H1 (cell line): ENCODE results near the gene GANAB. TPM values are rescaled to one million over a fixed set of nuclear protein-coding genes. Genes with fewer than 3 reads are reported as not detected.

Source experiments
- CTCF ChIA-PET: fragments of 300-600 bp; sonication (Branson Sonifier 250); formaldehyde crosslinking; loops from one replicate; lab custom pipeline; 2021; ENCODE audit not compliant: partially characterized antibody; lab: Charles Lee
- POLR2A ChIA-PET: fragments of 300-600 bp; sonication (Branson Sonifier 250); formaldehyde crosslinking; loops from one replicate; lab custom pipeline; 2021; ENCODE audit warnings: inconsistent platforms; ENCODE audit not compliant: partially characterized antibody; lab: Charles Lee
- DNase-seq, 2 experiments: peaks; one replicate each; pipeline versions ENCODE4 v3.0.0 to v3.0.0-alpha.2; 2010 to 2022; ENCODE audit warnings: low spot score in 2 of 2, low read depth in 1 of 2, mixed read lengths in 1 of 2
- FAIRE-seq: peaks from 2 replicates; lab custom pipeline; 2011; peaks lifted over from hg19 to GRCh38; lab: Jason Lieb, UNC
- H2AFZ ChIP-seq: 2 replicates; pipeline ENCODE4 v1.8.1; 2012; ENCODE audit warnings: low read length, inconsistent platforms
- H2AK5ac ChIP-seq: 2 replicates; pipeline ENCODE4 v1.6.1; 2013; ENCODE audit warnings: low read depth, low read length
- H2BK120ac ChIP-seq: replicated peaks from 2 replicates; pipeline ENCODE3; 2013; ENCODE audit warnings: low read depth, low read length, inconsistent platforms
- H2BK12ac ChIP-seq: 2 replicates; pipeline ENCODE4 v1.6.1; 2013; ENCODE audit warnings: low read depth, low read length
- H2BK15ac ChIP-seq: 2 replicates; pipeline ENCODE4 v1.6.1; 2013; ENCODE audit warnings: low read length
- H2BK20ac ChIP-seq: 2 replicates; pipeline ENCODE4 v1.6.1; 2013; ENCODE audit warnings: low read length
- H2BK5ac ChIP-seq: 2 replicates; pipeline ENCODE4 v1.6.1; 2013; ENCODE audit warnings: low read depth, low read length
- H3K14ac ChIP-seq: 2 replicates; pipeline ENCODE4 v1.6.1; 2013; ENCODE audit warnings: inconsistent platforms; ENCODE audit not compliant: insufficient read length
- H3K18ac ChIP-seq: 2 replicates; pipeline ENCODE4 v1.6.1; 2013; ENCODE audit warnings: low read length; ENCODE audit errors: extremely low read depth
- H3K23ac ChIP-seq: 2 replicates; pipeline ENCODE4 v1.6.1; 2013; ENCODE audit warnings: inconsistent platforms; ENCODE audit not compliant: insufficient read length
- H3K23me2 ChIP-seq: 2 replicates; pipeline ENCODE4 v1.6.1; 2013; ENCODE audit warnings: low read depth, low read length
- H3K27ac ChIP-seq: 2 replicates; pipeline ENCODE4 v1.6.1; 2011; ENCODE audit warnings: low read depth, low read length, inconsistent platforms
- H3K27me3 ChIP-seq, 4 experiments: replicated peaks in 1 of 4; 1 replicate in 1 of 4; 2 replicates in 3 of 4; pipeline versions ENCODE4 v1.6.1 to v1.8.1; 2011 to 2013; ENCODE audit warnings: low read length in 3 of 4, mild to moderate bottlenecking in 3 of 4, inconsistent platforms in 2 of 4, mixed read lengths in 2 of 4, moderate library complexity in 1 of 4; ENCODE audit not compliant: control insufficient read depth in 3 of 4, insufficient read depth in 3 of 4; ENCODE audit errors: extremely low read depth in 1 of 4
- H3K36me3 ChIP-seq, 4 experiments: 2 replicates each; pipeline versions ENCODE4 v1.6.1 to v1.8.1; 2011 to 2013; ENCODE audit warnings: mild to moderate bottlenecking in 4 of 4, low read length in 3 of 4, moderate library complexity in 2 of 4, control low read depth in 1 of 4, inconsistent platforms in 1 of 4; ENCODE audit not compliant: insufficient read depth in 4 of 4, control insufficient read depth in 2 of 4
- H3K4ac ChIP-seq: replicated peaks from 2 replicates; pipeline ENCODE3; 2013; ENCODE audit warnings: low read length, low read depth, mixed read lengths, inconsistent platforms; ENCODE audit not compliant: insufficient read length
- H3K4me1 ChIP-seq, 4 experiments: replicated peaks in 1 of 4; 1 replicate in 1 of 4; 2 replicates in 3 of 4; pipeline versions ENCODE4 v1.6.1 to v1.8.1; 2011 to 2013; ENCODE audit warnings: low read length in 3 of 4, inconsistent platforms in 2 of 4, mixed read lengths in 1 of 4; ENCODE audit not compliant: insufficient read depth in 4 of 4, control insufficient read depth in 3 of 4
- H3K4me2 ChIP-seq, 2 experiments: 2 replicates each; pipeline versions ENCODE4 v1.6.1 to v1.8.1; 2011 to 2013; ENCODE audit warnings: low read depth in 2 of 2, low read length in 2 of 2, control low read depth in 1 of 2, inconsistent platforms in 1 of 2, mild to moderate bottlenecking in 1 of 2; ENCODE audit not compliant: insufficient read depth in 1 of 2
- H3K4me3 ChIP-seq, 4 experiments: fragments of 200-600, 300-600 bp in 1 of 4; sonication (generic), shearing (Covaris generic), sonication (Bioruptor Twin) in 1 of 4; 2 replicates each; pipeline versions ENCODE4 v1.5.1 to v1.8.1; 2011 to 2016; ENCODE audit warnings: low read length in 4 of 4, low read depth in 3 of 4, control low read depth in 2 of 4, inconsistent platforms in 2 of 4, mild to moderate bottlenecking in 2 of 4, mixed read lengths in 1 of 4, moderate library complexity in 1 of 4; ENCODE audit not compliant: insufficient read depth in 2 of 4; ENCODE audit errors: extremely low read depth in 1 of 4
- H3K56ac ChIP-seq: replicated peaks from 2 replicates; pipeline ENCODE3; 2013; ENCODE audit warnings: low read depth, mild to moderate bottlenecking, mixed read lengths, low read length, inconsistent platforms; ENCODE audit not compliant: insufficient read length
- H3K79me1 ChIP-seq: 2 replicates; pipeline ENCODE4 v1.6.1; 2013; ENCODE audit warnings: low read depth, low read length, control low read depth
- H3K79me2 ChIP-seq, 2 experiments: 2 replicates each; pipeline versions ENCODE4 v1.6.1 to v1.8.1; 2012 to 2013; ENCODE audit warnings: low read length in 2 of 2, mild to moderate bottlenecking in 2 of 2, inconsistent platforms in 1 of 2; ENCODE audit not compliant: insufficient read depth in 2 of 2, control insufficient read depth in 1 of 2
- H3K9ac ChIP-seq, 4 experiments: replicated peaks in 1 of 4; 1 replicate in 1 of 4; 2 replicates in 3 of 4; pipeline versions ENCODE4 v1.6.1 to v1.8.1; 2011 to 2013; ENCODE audit warnings: low read depth in 3 of 4, low read length in 3 of 4, control low read depth in 2 of 4, mild to moderate bottlenecking in 2 of 4, moderate library complexity in 2 of 4, inconsistent platforms in 1 of 4; ENCODE audit errors: extremely low read depth in 1 of 4
- H3K9me3 ChIP-seq, 2 experiments: 2 replicates each; pipeline versions ENCODE4 v1.6.1 to v1.8.1; 2012 to 2013; ENCODE audit warnings: mild to moderate bottlenecking in 2 of 2, moderate library complexity in 2 of 2, control low read depth in 1 of 2, inconsistent platforms in 1 of 2, low read depth in 1 of 2, low read length in 1 of 2, mixed read lengths in 1 of 2; ENCODE audit not compliant: insufficient read depth in 2 of 2
- H4K20me1 ChIP-seq, 2 experiments: replicated peaks in 1 of 2; 2 replicates each; pipeline versions ENCODE3 to v1.8.1; 2011 to 2013; ENCODE audit warnings: inconsistent platforms in 2 of 2, low read length in 2 of 2, mild to moderate bottlenecking in 1 of 2; ENCODE audit not compliant: insufficient read depth in 2 of 2, control insufficient read depth in 1 of 2
- H4K5ac ChIP-seq: 2 replicates; pipeline ENCODE4 v1.6.1; 2013; ENCODE audit warnings: low read length, low read depth, mixed read lengths, inconsistent platforms; ENCODE audit not compliant: insufficient read length
- H4K8ac ChIP-seq: 2 replicates; pipeline ENCODE4 v1.8.0; 2013; ENCODE audit warnings: mild to moderate bottlenecking, moderate library complexity, low read length, inconsistent platforms; ENCODE audit not compliant: insufficient read depth; ENCODE audit errors: extremely low read depth
- H4K91ac ChIP-seq: replicated peaks from 2 replicates; pipeline ENCODE3; 2013; ENCODE audit warnings: low read length, mixed read lengths, inconsistent platforms; ENCODE audit not compliant: insufficient read length
- CBX8 ChIP-seq: fragments of 300-800, 300-1000 bp; sonication (generic); IDR thresholded peaks from 2 replicates; pipeline ENCODE4 v1.7.1; 2016; ENCODE audit warnings: low read depth, low read length, borderline replicate concordance
- CHD1 ChIP-seq: IDR thresholded peaks from 2 replicates; pipeline ENCODE4 v1.6.1; 2012; ENCODE audit warnings: low read depth, low read length, improper control_type of control experiment
- KDM1A ChIP-seq: fragments of 200-600, 300-600 bp; sonication (generic); IDR thresholded peaks from 2 replicates; pipeline ENCODE4 v1.7.1; 2016; ENCODE audit warnings: mild to moderate bottlenecking, low read length, borderline replicate concordance
- MAFK ChIP-seq: IDR thresholded peaks from 2 replicates; pipeline ENCODE4 v1.6.1; 2012; ENCODE audit warnings: low read depth, mild to moderate bottlenecking, improper control_type of control experiment, low read length
- NANOG ChIP-seq: IDR thresholded peaks from 2 replicates; pipeline ENCODE4 v1.6.1; 2011; ENCODE audit warnings: low read length, low read depth, mild to moderate bottlenecking, inconsistent platforms; ENCODE audit not compliant: insufficient read depth, poor library complexity, severe bottlenecking
- NRF1 ChIP-seq: IDR thresholded peaks from 2 replicates; pipeline ENCODE4 v1.6.1; 2011; ENCODE audit warnings: mild to moderate bottlenecking, low read depth, low read length, improper control_type of control experiment
- PHF8 ChIP-seq: fragments of 200-600 bp; sonication (generic); conservative IDR thresholded peaks from 2 replicates; pipeline ENCODE4 v1.7.1; 2012; ENCODE audit warnings: low read depth, mild to moderate bottlenecking, inconsistent platforms, low read length, moderate library complexity
- POLR2AphosphoS5 ChIP-seq: IDR thresholded peaks from 2 replicates; pipeline ENCODE4 v1.6.1; 2011; ENCODE audit warnings: low read depth, low read length
- RNF2 ChIP-seq: fragments of 200-900, 300-1000 bp; sonication (generic); IDR thresholded peaks from 2 replicates; pipeline ENCODE4 v1.7.1; 2016; ENCODE audit warnings: borderline replicate concordance, low read depth, mild to moderate bottlenecking, antibody characterized with exemption, low read length; ENCODE audit not compliant: poor library complexity, severe bottlenecking; ENCODE audit errors: missing control alignments
- SP1 ChIP-seq: IDR thresholded peaks from 2 replicates; pipeline ENCODE4 v1.6.1; 2011; ENCODE audit warnings: low read depth, low read length
- SRF ChIP-seq: IDR thresholded peaks from 2 replicates; pipeline ENCODE4 v1.6.1; 2011; ENCODE audit warnings: mild to moderate bottlenecking, low read depth, low read length, moderate library complexity
- YY1 ChIP-seq: IDR thresholded peaks from 2 replicates; pipeline ENCODE4 v1.6.1; 2011; ENCODE audit warnings: low read depth, mild to moderate bottlenecking, low read length
- WGBS, 2 experiments: shearing (Covaris generic) in 1 of 2; methylation state at CpG; one replicate each; pipeline versions ENCODE4 v1.1.6 to v1.1.7; 2013 to 2015; ENCODE audit warnings: low lambda C conversion rate in 2 of 2, mixed read lengths in 2 of 2, inconsistent platforms in 1 of 2, low coverage in 1 of 2, missing lambda C conversion rate in 1 of 2; ENCODE audit not compliant: insufficient replicate concordance in 2 of 2, insufficient coverage in 1 of 2, insufficient read length in 1 of 2; ENCODE audit errors: extremely low coverage in 1 of 2, missing lambda C conversion rate in 1 of 2; 5-methylcytosine and 5-hydroxymethylcytosine counted together
- polyA plus RNA-seq, 7 experiments: library from polyadenylated mRNA; depleted of rRNA in 3 of 7; stranded (reverse) in 5 of 7; unstranded in 2 of 7; fragments of >200 nt in 5 of 7; fragments of 200-250 nt in 2 of 7; gene quantifications; 1 replicate in 5 of 7; 2 replicates in 1 of 7; 4 replicates in 1 of 7; pipeline versions ENCODE4 v1.2.1 to v1.2.3, GENCODE V29; 2011 to 2013; ENCODE audit warnings: missing spikeins in 2 of 7, mixed read lengths in 2 of 7
- total RNA-seq: library from RNA; stranded (reverse); fragmentation: NEBNext Ultra II Directional; extraction: Animal tissue kit (Norgen Biotek cat#: 25700); gene quantifications from 2 replicates; pipeline ENCODE4 v1.2.1, GENCODE V29; 2021

GANAB gene
- total and polyA plus RNA-seq, 2 of the 8 experiments (the other 6 are each of a cell fraction or from before 2014, with no cell fraction given): 289 to 330 TPM

DNA sequence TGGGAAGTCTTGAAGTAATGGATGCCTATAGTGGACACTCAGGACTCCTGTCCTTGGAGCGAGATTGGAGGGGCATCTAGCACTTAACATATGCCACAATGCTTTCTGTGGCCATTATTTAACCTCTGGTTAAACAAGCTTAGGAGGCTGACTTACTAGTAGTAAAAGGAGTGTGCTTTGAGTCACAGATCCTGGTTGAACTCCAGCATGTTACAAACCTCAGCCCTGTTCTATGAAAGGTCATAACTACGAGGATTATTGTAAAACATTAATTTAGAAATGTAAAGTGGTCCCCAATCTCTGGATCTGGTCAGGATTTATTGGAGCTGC, 26.7 kb upstream of the GANAB start:
- Histone ChIP-seq H3K27me3 (no peaks in the 10 kb centered on the region), H4K8ac (no peak overlapping the region), H3K79me1 (peaks cover 6% of the 10 kb centered on the region; the same call in 1 of the 2 replicates), H3K4me3 (peak overlapping the region in 2 of 4 experiments; percentile 88 to 96; a peak in 2 of 8 replicates), H4K20me1 (peaks cover 0 to 1% of the 10 kb centered on the region in 2 experiments), H3K4me2 (peak overlapping the region in 1 of 2 experiments; percentile 90; a peak in 2 of 4 replicates), H3K14ac (no peak overlapping the region), H3K23ac (no peak overlapping the region), H3K56ac (no peak overlapping the region), H2AFZ (no peak overlapping the region), H3K36me3 (peaks cover 5 to 29% (median 9%) of the 10 kb centered on the region in 4 experiments; a peak in 5 of 8 replicates), H2BK5ac (no peak overlapping the region), H2BK12ac (no peak overlapping the region), H3K27ac (no peak overlapping the region), H2BK20ac (no peak overlapping the region), H2BK120ac (no peak overlapping the region), H3K23me2 (peaks cover 12% of the 10 kb centered on the region), H3K18ac (no peak overlapping the region), H3K4me1 (peaks cover 3 to 8% (median 5%) of the 10 kb centered on the region in 4 experiments; a peak in 6 of 7 replicates), H3K4ac (no peak overlapping the region), H3K9ac (no peak overlapping the region), H4K5ac (no peak overlapping the region), H4K91ac (no peak overlapping the region), H3K9me3 (no peaks in the 10 kb centered on the region), H2AK5ac (no peak overlapping the region), H3K79me2 (peaks cover 0 to 17% of the 10 kb centered on the region in 2 experiments; a peak in 2 of 4 replicates), H2BK15ac (no peak overlapping the region)
- FAIRE-seq (no peak), DNase-seq (no peak)
- POLR2A ChIA-PET: interaction anchor here (0.9 to 61.4 kb wide), 8 partner anchors 13 to 168 kb away, joined by 3 to 2041 read pairs (median 15); partner anchors contain the start of genes BSCL2, C11orf98, CSKMT and EEF1G
- 97% methylated on average over 2 of the region's 2 CpGs; no CpG with 5 or more reads in 1 of the 2 experiments for WGBS, 2 experiments
- CTCF ChIA-PET: interaction anchor here (0.6 to 1.2 kb wide), 3 partner anchors 96 to 1478 kb away, joined by 3 read pairs; no protein-coding TSS in a partner anchor
- TF ChIP-seq KDM1A (no peak), RNF2 (no peak), YY1 (no peak), CHD1 (no peak), SP1 (no peak), PHF8 (no peak), MAFK (no peak), CBX8 (no peak), NRF1 (no peak), POLR2AphosphoS5 (no peak), SRF (no peak), NANOG (no peak)
